ENCODE data around the gene ROMO1. TPM values are rescaled to one million over a fixed set of nuclear protein-coding genes. Genes with fewer than 3 reads are reported as not detected.
"Not testable (repeated sequence)": the region's sequence is repeated elsewhere in the genome, so short reads cannot be mapped to it uniquely, and the experiment has no call there.

Gene ROMO1
- total and polyA plus RNA-seq, 12 donors, result 50.1 to 1,321 (median 282) TPM

DNA sequence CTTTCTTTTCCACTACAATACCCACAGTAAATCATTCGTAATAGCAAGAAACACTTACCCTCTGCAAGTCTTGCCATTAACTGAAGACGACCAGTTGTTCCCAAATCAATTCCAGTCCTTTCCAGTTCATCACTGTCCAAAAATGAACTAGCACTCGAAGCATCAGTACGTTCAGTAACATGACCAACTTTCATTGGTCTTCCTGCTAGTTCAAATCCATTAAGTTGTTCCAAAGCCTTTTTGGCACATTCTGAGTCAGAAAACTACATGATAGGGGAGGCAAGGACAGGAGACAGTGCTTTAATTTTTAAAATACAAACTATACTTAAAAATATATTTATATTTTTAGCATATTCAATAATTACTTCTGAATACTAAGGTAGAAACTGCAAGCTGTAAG, 14.9 kb downstream of the ROMO1 start:
- DNase-seq, result no peak
- no peaks in the 10 kb centered on the region for H3K9me3 ChIP-seq (replicated peaks in 1 of 3)
- H3K27me3 ChIP-seq, result no peaks in the 10 kb centered on the region
- no peak overlapping the region for H3K4me3 ChIP-seq
- TF ChIP-seq POLR2A (IDR thresholded peaks at IDR 0.05) (no peak), CTCF (IDR thresholded peaks at IDR 0.05) (no peak)
- H3K36me3 ChIP-seq (replicated peaks in 1 of 2), result peaks cover 0 to 97% of the 10 kb centered on the region in 2 donors
- WGBS, 4 donors, result 56 to 66% (median 62%) methylated on average over 4 of the region's 4 CpGs
- peaks cover 3 to 27% of the 10 kb centered on the region in 2 donors for H3K4me1 ChIP-seq (replicated peaks in 1 of 2)
- intact Hi-C loops (cut with DNase I), result no loop called here
- no peak overlapping the region for H3K27ac ChIP-seq

GRCh38 chr20:35715652-35716051, 16.4 kb downstream of the ROMO1 start:
- DNase-seq, result no peak
- intact Hi-C loops (cut with DNase I), result no loop called here
- H3K36me3 ChIP-seq (replicated peaks in 1 of 2), result peaks cover 0 to 98% of the 10 kb centered on the region in 2 donors
- H3K4me3 ChIP-seq, result no peak overlapping the region
- WGBS, 4 donors, result 90 to 97% (median 95%) methylated on average over 2 of the region's 2 CpGs
- no peaks in the 10 kb centered on the region for H3K9me3 ChIP-seq (replicated peaks in 1 of 3)
- H3K4me1 ChIP-seq (replicated peaks in 1 of 2), result peaks cover under 1 to 14% of the 10 kb centered on the region in 2 donors
- H3K27ac ChIP-seq, result no peak overlapping the region
- H3K27me3 ChIP-seq, result no peaks in the 10 kb centered on the region
- TF ChIP-seq POLR2A (IDR thresholded peaks at IDR 0.05) (no peak), CTCF (IDR thresholded peaks at IDR 0.05) (no peak)

DNA sequence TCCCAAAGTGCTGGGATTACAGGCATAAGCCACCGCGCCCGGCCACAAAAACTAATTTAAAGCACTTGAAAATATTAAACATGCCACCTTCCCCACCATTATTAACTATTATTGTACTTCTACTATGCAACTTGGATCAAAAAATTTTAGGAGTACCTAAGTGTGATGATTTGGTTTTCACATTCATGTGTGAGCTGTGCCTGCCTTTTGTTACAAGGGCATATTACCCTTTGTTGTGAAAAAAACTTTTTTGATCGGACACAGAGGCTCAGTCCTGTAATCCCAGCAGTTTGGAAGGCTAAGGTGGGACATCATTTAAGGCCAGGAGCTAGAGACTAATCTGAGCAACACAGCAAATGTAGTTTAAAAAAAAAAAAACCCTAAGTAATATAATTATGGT, 17.1 kb downstream of the ROMO1 start:
- H3K9me3 ChIP-seq (replicated peaks in 1 of 3), result no peaks in the 10 kb centered on the region
- no peak overlapping the region for H3K27ac ChIP-seq
- H3K36me3 ChIP-seq (replicated peaks in 1 of 2), result peaks cover 0 to 98% of the 10 kb centered on the region in 2 donors
- TF ChIP-seq CTCF (IDR thresholded peaks at IDR 0.05), result no peak
- TF ChIP-seq POLR2A (IDR thresholded peaks at IDR 0.05), result no peak
- 87 to 95% (median 93%) methylated on average over 4 of the region's 4 CpGs for WGBS, 4 donors
- peaks cover 0 to 14% of the 10 kb centered on the region in 2 donors for H3K4me1 ChIP-seq (replicated peaks in 1 of 2)
- DNase-seq, result no peak
- H3K27me3 ChIP-seq, result no peaks in the 10 kb centered on the region
- intact Hi-C loops (cut with DNase I), result no loop called here
- H3K4me3 ChIP-seq, result no peak overlapping the region

- H3K27ac ChIP-seq; intact Hi-C loops (cut with DNase I); H3K9me3 ChIP-seq (replicated peaks in 1 of 3); H3K4me3 ChIP-seq; H3K27me3 ChIP-seq; DNase-seq: not testable (repeated sequence)
- Histone ChIP-seq H3K36me3 (replicated peaks in 1 of 2) (peaks cover 0 to 100% of the 10 kb centered on the region in 2 donors), H3K4me1 (replicated peaks in 1 of 2) (peaks cover 0 to 16% of the 10 kb centered on the region in 2 donors)
- 75 to 82% (median 79%) methylated on average over 8 of the region's 8 CpGs for WGBS, 4 donors
Measured at GRCh38 chr20:35718321-35718720, 19.1 kb downstream of the ROMO1 start.

GRCh38 chr20:35718972-35719635, 19.9 kb downstream of the ROMO1 start:
- no peak overlapping the region for H3K4me3 ChIP-seq
- peak in 1 of 7 donors; percentile 55 for DNase-seq
- intact Hi-C loops (cut with DNase I), result no loop called here
- H3K27me3 ChIP-seq, result no peaks in the 10 kb centered on the region
- H3K9me3 ChIP-seq (replicated peaks in 1 of 3), result no peaks in the 10 kb centered on the region
- TF ChIP-seq POLR2A (IDR thresholded peaks at IDR 0.05), result no peak
- TF ChIP-seq CTCF (IDR thresholded peaks at IDR 0.05), result no peak
- peaks cover 0 to 21% of the 10 kb centered on the region in 2 donors for H3K4me1 ChIP-seq (replicated peaks in 1 of 2)
- H3K27ac ChIP-seq, result no peak overlapping the region
- H3K36me3 ChIP-seq (replicated peaks in 1 of 2), result peaks cover 0 to 100% of the 10 kb centered on the region in 2 donors
- 84 to 90% (median 86%) methylated on average over 12 of the region's 12 CpGs for WGBS, 4 donors

Measured in adrenal gland (tissue), 12 donors.